ENCODE measurements around the gene OPA1.

OPA1 gene

DNA sequence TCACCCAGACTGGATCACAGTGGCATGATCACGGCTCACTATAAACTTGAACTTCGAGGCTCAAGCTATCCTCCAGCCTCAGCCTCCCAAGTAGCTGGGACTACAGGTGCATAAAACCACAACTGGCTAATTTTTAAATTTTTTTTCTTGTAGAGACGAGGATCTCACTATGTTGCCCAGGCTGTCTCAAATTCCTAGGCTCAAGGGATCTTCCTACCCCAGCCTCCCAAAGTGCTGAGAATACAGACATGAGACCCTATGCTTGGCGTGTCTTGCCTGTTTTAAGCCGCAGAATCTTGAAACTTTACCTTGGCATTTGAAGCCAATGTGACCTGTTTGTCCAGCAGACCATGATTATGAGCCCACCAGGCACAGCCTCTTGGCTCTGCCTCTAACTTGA, 119.9 kb downstream of the OPA1 start:
- DNase-seq: no peak

DNA sequence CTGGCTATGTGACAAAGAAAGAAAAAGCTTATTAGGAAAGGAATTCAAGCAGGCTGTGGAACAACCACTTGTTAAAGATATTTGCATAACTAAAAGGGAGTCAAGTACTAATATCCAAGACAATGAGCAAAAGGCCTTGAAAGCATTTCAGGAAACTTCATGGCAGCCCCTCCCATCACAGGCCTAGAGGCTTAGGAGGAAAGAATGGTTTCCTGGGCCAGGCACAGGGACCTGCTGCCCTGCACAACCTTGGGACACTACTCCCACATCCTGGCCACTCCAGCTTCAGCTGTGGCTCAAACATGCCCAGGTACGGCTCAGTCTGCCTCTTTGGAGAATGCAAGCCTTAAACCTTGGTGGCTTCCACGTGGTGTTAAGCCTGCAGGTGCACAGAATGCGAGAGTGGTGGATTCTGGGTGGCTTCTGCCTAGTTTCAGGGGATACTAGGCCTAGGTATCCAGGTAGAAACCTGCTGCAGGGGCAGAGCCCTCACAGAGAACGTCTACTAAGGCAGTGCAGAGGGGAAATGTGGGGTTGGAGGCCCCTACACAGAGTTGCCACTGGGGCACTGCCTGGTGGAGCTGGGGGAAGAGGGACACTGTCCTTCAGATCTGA, 121.6 kb downstream of the OPA1 start:
- DNase-seq: no peak

DNA sequence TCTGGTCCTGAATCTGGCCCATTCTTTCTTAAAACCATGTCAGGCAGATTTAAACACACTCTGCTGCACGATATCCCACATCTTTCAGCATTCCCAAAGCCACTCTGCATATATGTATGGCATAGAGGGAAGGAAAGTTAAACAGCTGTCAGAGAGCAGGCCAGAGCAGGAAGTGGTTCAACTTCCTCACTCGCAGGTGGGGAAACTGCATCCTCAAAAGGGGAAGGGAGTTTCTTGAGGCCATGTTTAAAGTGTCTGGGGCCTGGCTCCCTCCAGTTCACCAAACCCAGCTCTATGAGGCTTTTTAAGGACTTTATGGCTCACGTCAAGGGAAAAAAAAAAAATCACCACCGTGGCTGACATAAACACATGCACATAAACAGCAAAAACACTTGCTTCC, 123.1 kb downstream of the OPA1 start:
- DNase-seq: no peak

DNA sequence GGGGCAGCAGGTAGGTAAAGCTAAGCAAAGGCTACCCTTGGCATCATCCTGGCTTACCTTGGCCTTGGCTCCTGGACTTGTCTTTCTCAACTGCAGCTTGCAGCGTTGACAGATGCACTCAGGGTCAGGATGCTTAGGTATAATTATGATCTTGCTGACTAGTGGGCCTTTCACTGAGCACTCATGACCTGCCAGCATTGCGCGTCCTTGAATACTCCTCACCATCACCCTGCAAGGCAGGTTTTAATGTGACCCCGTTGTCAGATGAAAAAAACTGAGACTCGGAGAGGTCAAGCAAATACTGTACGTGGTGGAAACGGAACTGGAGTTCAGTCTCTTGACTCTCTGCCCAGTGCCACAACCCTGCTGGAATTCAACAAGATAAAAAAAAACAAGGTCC, 126.7 kb downstream of the OPA1 start:
- no peak for DNase-seq

- DNase-seq: no peak
Measured at GRCh38 chr3:193720169-193720568, 127.2 kb downstream of the OPA1 start.

DNA sequence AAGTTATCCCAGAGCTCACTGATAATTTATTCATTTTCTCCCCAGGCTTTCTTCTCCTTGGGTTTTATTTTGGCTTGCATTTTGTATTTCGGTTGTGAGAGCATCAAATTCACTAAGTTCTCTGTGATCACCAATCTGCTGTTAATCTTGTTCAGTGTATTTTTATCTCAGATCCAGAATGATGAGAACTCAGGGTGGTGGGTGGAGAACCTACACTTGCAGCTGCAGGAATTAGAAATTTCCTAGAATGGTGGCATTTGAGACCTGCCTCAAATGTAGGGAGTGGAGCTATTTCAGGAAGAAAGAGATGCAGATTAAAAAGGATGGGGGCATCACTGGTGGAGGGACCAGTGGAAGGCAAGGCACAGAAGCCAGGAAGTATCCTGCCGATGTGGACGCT, 129.6 kb downstream of the OPA1 start:
- DNase-seq: no peak

GRCh38 chr3:193727089-193727488, 134.1 kb downstream of the OPA1 start:
- no peak for DNase-seq

- DNase-seq: no peak
Measured at GRCh38 chr3:193728429-193729087, 135.6 kb downstream of the OPA1 start.

- no peak for DNase-seq
Measured at GRCh38 chr3:193729088-193729465, 136.1 kb downstream of the OPA1 start.

GRCh38 chr3:193729601-193730000, 136.6 kb downstream of the OPA1 start:
- no peak for DNase-seq

DNA sequence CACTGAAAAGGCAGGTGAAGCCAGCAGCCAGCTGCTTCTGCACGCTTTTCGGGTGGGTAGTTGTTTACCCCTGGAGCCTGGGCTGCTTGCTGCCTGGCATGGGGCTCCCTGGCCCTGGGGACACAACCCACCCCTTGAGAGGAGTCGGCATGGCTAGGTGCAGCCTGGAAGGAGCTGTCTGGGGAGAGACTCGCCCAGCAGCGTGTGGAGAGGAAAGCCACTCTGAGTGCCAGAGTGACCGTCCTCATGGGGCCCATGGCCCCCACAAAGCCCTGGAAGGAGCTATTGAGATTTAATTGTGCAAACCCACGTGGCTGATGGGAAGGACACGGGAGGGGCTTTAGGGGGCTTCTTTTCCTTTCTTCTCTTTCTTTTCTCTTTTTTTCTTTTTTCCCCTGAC, 137.5 kb downstream of the OPA1 start:
- no peak for DNase-seq

DNA sequence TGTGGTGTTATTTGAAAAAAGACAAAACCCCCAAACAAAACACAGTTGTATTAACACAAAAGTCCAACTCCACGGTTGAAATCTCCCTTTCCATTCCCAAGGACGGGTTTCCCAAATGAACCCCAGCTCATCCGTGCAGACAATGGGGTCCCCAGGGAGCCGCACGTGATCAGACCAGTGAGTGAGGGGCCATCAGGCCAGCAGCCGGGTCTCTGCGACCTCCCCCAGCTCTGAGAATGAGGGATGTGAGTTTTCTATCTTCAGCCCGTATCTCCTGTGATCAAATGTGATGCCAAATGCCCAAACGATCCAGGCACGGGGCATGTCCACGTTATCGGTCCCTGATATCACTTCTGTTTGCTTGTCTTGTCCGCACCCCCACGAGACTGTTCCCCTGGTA, 138.0 kb downstream of the OPA1 start:
- no peak for DNase-seq

GRCh38 chr3:193731656-193732055, 138.6 kb downstream of the OPA1 start:
- no peak for DNase-seq

DNA sequence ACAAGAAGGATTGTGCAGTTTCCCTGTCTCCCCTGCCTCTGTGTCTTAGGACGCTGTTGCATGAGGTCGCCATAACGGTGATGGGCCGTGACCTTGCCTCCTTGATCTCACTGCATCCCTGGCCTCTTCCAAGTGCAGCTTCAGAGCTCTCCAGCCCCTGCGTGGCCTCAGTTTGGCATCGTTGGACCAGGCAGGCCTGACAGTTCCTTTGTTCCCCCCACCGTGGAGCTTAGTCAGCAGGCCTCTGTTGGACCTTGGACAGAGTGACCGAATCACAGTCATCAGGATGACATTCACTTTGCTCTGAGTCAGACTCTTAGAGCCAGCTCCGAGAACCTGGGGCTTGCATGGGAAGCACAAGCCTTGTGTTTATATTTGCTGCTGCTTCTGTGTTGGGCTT, 139.4 kb downstream of the OPA1 start:
- DNase-seq: no peak

GRCh38 chr3:193732827-193733226, 139.8 kb downstream of the OPA1 start:
- DNase-seq: no peak

DNA sequence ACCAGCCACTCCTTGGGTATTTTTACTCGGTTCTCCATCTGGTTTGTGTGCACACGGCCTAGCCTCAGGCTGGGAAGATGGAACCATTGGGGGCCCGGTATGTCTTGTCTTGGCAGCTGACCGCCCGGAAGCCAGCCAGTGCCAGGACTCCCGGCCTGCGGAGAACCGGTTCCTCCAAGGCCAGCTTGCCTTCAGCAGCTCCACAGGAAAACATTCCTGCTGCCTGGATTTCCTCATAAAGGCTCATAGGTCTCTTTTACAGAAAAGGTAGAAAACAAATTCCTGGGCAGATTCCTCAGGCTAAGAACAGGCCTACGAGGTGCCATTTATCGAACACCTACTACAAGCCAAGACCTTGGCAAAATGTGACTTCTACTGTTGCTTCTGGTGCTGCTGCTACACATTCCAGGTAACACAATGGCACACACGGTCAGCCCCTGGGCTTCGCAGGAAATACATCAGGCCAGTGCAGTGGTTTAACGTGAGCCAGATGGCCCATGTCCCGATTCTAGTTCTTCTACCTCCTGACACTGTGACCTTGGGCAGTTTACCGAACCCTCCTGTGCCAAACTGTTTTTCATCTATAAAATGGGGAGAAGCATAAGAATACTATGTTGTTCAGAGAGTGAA, 141.8 kb downstream of the OPA1 start:
- no peak for DNase-seq

DNA sequence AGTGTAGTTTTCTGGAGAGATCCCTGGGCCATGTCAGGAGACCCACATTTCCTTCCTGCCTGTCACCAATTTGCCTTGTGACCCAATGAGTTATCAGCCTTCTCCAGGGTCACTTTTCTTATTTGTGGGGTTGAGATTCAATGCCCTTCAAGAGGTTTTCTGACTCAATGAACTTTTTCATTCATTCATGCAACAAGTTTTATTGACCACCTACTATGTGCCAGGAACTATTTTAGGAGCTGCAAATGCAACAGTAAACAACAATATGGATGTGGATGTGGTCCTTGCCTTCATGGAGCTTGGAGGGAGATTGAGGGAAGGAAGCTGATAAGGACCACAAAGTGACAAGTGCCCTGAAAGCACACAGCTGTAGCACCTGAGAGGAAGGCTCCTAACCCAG, 142.8 kb downstream of the OPA1 start:
- DNase-seq: no peak

DNA sequence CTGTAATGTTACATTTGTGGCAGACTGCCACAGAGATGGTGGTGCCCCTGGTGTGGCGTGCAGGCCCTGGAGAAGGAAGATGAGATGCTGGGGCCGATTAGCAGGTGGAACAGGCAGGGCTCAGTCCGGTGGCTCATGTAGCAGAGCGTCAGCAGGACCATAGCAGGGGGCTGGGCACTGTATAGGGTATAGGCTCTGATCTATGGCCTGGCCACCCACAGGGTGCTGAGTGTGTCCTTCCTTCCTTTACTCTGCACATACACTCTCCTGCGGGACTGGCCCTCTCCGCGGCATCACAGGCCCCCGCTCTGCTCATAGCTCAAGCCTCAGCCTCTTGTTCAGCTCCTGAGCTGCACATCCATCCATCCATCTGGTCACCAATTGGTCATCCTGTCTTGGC, 143.6 kb downstream of the OPA1 start:
- DNase-seq: no peak

- no peak for DNase-seq
Measured at GRCh38 chr3:193737191-193737751, 144.3 kb downstream of the OPA1 start.

DNA sequence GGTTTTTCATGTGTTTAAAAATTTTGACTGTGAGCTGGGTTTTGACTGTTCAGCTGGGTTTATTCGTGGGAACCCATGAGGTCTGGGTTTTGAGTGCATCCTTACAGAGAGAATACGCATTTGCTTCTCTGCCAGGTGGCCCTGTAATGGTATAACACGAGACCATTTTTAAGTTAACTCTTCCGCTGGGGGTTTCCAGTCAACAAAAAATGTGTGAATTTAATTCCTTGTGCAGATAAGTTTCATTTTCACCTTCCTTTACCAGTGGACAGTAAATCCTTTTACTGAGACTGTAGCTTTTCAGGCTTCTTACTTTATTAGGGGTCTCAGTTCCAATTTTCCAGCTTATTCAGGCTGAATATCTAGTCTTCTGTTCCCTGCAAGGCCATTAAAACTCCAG, 149.6 kb downstream of the OPA1 start:
- DNase-seq: no peak

DNA sequence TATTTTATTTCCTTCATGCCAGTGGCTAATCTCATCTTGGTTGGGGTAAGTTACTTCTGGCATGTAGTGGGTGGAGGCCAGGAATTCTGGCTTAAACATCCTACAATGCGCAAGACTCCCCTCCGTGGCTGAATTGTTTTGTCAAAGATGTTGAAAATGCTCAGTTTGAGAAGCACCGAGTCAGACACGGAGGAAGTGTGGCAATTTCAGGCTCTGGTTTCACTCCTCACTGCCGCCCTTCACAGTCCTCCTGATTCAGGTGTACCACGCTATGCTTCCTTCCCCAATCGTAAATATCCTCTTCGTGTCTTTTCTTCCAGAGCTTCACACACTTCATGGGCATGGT, 150.7 kb downstream of the OPA1 start:
- DNase-seq: no peak

GRCh38 chr3:193744048-193744821, 151.2 kb downstream of the OPA1 start:
- peak; percentile 30 to 62 for DNase-seq

DNA sequence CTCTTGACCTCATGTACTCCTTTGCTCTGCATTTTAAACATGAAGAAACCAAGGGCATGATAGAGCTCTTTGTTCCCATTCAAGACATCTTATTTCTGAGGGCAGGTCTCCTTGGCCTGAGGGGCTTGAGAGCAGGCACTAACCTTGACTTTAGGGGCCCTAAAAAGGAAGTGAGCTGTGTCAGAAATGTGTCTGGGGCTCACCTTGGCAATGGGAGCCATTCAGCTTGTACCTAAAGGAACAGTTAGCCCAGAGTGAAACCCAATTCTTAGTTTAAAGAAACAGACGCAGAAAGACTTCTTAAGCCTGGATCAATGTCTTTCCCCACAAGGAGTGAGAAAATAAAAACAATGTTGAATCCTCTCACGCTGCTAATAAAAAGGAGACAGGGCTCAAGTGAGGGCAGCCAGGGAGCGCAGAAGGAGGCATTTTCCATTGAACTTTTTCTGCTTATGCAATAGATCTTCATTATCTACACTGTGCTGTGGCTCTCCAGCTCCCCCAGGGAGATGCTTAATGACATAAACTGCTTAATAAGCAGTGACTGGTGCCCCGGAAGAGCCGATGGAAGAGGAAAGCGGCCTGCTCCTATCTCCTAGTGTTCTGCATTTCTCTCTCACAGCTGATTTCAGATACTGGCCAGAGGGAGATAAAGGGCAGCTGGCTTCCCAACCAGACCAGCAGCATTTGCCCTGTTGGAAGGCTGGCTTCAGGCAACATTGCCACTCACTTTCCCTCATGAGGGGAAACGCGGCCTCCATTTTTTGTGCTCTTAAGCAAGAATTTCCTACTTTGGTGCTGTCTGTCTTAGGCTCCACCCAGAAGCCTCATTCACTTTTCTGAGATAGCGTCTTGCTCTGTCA, 152.0 kb downstream of the OPA1 start:
- no peak for DNase-seq
